Activated CD4-positive, alpha-beta T cell treated with anti-CD3 and anti-CD28 coated beads, Interleukin-2, Interleukin-6, amounts not matched to agents 100 ng/mL and 50 ng/mL, durations not matched to agents 16 hours and 8 hours (primary cell): Measurements from ENCODE around the gene GNB3.

Source experiments
- DNase-seq: peaks from one replicate; pipeline ENCODE4 v3.0.0-alpha.2; 2020

GNB3 gene

GRCh38 chr12:6839482-6840201, 1.1 kb upstream of the GNB3 start:
- DNase-seq = no peak

GRCh38 chr12:6840330-6840729, 395 bp upstream of the GNB3 start:
- no peak for DNase-seq

GRCh38 chr12:6842075-6842474, 1.4 kb downstream of the GNB3 start:
- DNase-seq = no peak

GRCh38 chr12:6843118-6843902, 2.6 kb downstream of the GNB3 start:
- DNase-seq = no peak

- no peak for DNase-seq
Measured at GRCh38 chr12:6845395-6845794, 4.7 kb downstream of the GNB3 start.

GRCh38 chr12:6846316-6846869, 5.7 kb downstream of the GNB3 start:
- DNase-seq = no peak

- DNase-seq = no peak
Measured at GRCh38 chr12:6847676-6848075, 7.0 kb downstream of the GNB3 start.

GRCh38 chr12:6849427-6849826, 8.7 kb downstream of the GNB3 start:
- no peak for DNase-seq

- DNase-seq = no peak
Measured at GRCh38 chr12:6849976-6850560, 9.3 kb downstream of the GNB3 start.

GRCh38 chr12:6850796-6851152, 10.0 kb downstream of the GNB3 start:
- no peak for DNase-seq

- peak; percentile 98 for DNase-seq
Measured at GRCh38 chr12:6851153-6851920, 10.6 kb downstream of the GNB3 start, which contains the start of gene CDCA3. Gene CDCA3 (minus strand): TSS chr12:6851286. CDS start chr12:6850952, 334 bp downstream.

GRCh38 chr12:6851921-6852650, 11.4 kb downstream of the GNB3 start, which contains the start of gene USP5:
Gene USP5 (plus strand): TSS chr12:6852150. CDS start chr12:6852180, 30 bp downstream.
- DNase-seq = peak; percentile 99

- peak; percentile 84 for DNase-seq
Measured at GRCh38 chr12:6852651-6853354, 12.1 kb downstream of the GNB3 start.

GRCh38 chr12:6853626-6854025, 12.9 kb downstream of the GNB3 start:
- DNase-seq = no peak

GRCh38 chr12:6854036-6854435, 13.3 kb downstream of the GNB3 start:
- DNase-seq = no peak

- DNase-seq = no peak
Measured at GRCh38 chr12:6855322-6855721, 14.6 kb downstream of the GNB3 start.

GRCh38 chr12:6858799-6859198, 18.1 kb downstream of the GNB3 start:
- DNase-seq = no peak

- no peak for DNase-seq
Measured at GRCh38 chr12:6860116-6860515, 19.4 kb downstream of the GNB3 start.

GRCh38 chr12:6860942-6861341, 20.2 kb downstream of the GNB3 start:
- DNase-seq = no peak

- no peak for DNase-seq
Measured at GRCh38 chr12:6861391-6861790, 20.7 kb downstream of the GNB3 start.

GRCh38 chr12:6863033-6863432, 22.3 kb downstream of the GNB3 start:
- no peak for DNase-seq
